ENCODE measurements around the gene SH3TC1.

SH3TC1 gene

GRCh38 chr4:8289956-8290700, 91.0 kb downstream of the SH3TC1 start:
- DNase-seq (ENCODE audit: low spot score), result no peak

DNA sequence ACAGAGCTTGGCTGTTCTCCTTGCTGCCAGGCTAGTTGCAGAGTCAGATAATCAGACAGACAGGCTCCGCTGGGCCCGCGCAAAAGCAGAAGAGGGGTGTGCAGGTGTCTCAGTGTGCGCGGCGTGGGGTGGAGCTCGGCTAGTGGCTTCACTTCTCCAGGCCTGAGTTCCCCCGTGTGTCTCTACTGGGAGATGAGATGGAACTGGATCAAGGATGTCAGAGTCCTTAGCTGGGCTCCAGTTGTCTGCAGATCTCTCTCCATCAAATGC, 91.5 kb downstream of the SH3TC1 start:
- DNase-seq (ENCODE audit: low spot score), result no peak
